BE2C (cell line): ENCODE results near the gene STK32A. TPM values are rescaled to one million over a fixed set of nuclear protein-coding genes. Genes with fewer than 3 reads are reported as not detected.

Experiments
- DNase-seq: peaks from one replicate; pipeline ENCODE4 v3.0.0-alpha.2; 2020
- H3K27me3 ChIP-seq: fragments of 250-450 bp; sonication (Bioruptor Pico); 2 replicates; pipeline ENCODE4 v1.5.1; 2020; ENCODE audit warnings: mild to moderate bottlenecking
- H3K36me3 ChIP-seq: fragments of 250-450 bp; sonication (Bioruptor Pico); 2 replicates; pipeline ENCODE4 v1.5.1; 2020; ENCODE audit warnings: mild to moderate bottlenecking
- H3K4me1 ChIP-seq: fragments of 250-450 bp; sonication (Bioruptor Pico); 2 replicates; pipeline ENCODE4 v1.5.1; 2020
- H3K4me3 ChIP-seq: 2 replicates; pipeline ENCODE4 v1.5.1; 2011; ENCODE audit warnings: low read depth, low read length
- H3K9me3 ChIP-seq: fragments of 250-450 bp; sonication (Bioruptor Pico); 2 replicates; pipeline ENCODE4 v1.5.1; 2020
- CTCF ChIP-seq: IDR thresholded peaks from 2 replicates; pipeline ENCODE4 v1.5.1; 2012; ENCODE audit warnings: mild to moderate bottlenecking, low read depth, low read length
- polyA plus RNA-seq: library from polyadenylated mRNA; unstranded; fragments of >200 nt; gene quantifications from one replicate; pipeline ENCODE4 v1.2.1, GENCODE V29; 2012; ENCODE audit warnings: low read depth, missing spikeins; ENCODE audit not compliant: insufficient read length, insufficient read depth

The STK32A gene
- polyA plus RNA-seq = 2.9 TPM

- Histone ChIP-seq H3K4me1 (no peaks in the 10 kb centered on the region), H3K27me3 (peaks cover 4% of the 10 kb centered on the region)
Observed at GRCh38 chr5:147234825-147235635, at the start of gene STK32A. Gene STK32A, plus strand, starts transcription at chr5:147235026. Its CDS starts 4,609 bp downstream, at chr5:147239635.

GRCh38 chr5:147187099-147187540 lies 47.7 kb upstream of the STK32A start:
- TF ChIP-seq CTCF = peak; percentile 36
- no peaks in the 10 kb centered on the region for H3K36me3 ChIP-seq
- H3K9me3 ChIP-seq = no peaks in the 10 kb centered on the region
- H3K4me3 ChIP-seq = no peak overlapping the region
- H3K27me3 ChIP-seq = no peaks in the 10 kb centered on the region
- peaks cover 13% of the 10 kb centered on the region for H3K4me1 ChIP-seq
- DNase-seq = peak; percentile 36

More at GRCh38 chr5:147234825-147235635, at the start of gene STK32A:
- no peaks in the 10 kb centered on the region for H3K9me3 ChIP-seq
- peak; percentile 76 for DNase-seq
- peak; percentile 21; the same call in 1 of the 2 replicates for TF ChIP-seq CTCF
- no peaks in the 10 kb centered on the region for H3K36me3 ChIP-seq
- peak within 1 kb of the TSS; percentile 69 for H3K4me3 ChIP-seq

- Histone ChIP-seq H3K27me3 (no peaks in the 10 kb centered on the region), H3K9me3 (no peaks in the 10 kb centered on the region), H3K4me1 (peaks cover 13% of the 10 kb centered on the region), H3K4me3 (peak overlapping the region; percentile 17; the same call in 1 of the 2 replicates), H3K36me3 (no peaks in the 10 kb centered on the region)
- TF ChIP-seq CTCF = peak; percentile 84
- DNase-seq = peak; percentile 67
Observed at GRCh38 chr5:147188200-147189108, 46.4 kb upstream of the STK32A start.

DNA sequence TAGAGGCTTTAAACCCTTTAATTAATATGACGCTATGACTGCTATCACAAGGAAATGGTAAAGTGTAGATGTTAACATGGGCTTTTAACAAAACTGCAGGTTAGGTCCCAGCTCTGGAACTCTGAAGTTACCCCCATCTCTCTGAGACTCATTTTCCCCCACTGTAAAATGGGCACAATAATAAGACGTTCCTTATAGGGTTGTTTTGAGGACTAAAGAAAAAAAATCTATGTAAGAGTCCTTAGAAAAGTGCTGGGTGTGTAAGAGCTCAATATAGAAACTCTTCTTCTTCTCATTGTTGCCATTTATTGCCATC lies 45.8 kb upstream of the STK32A start:
- Histone ChIP-seq H3K36me3 (no peaks in the 10 kb centered on the region), H3K27me3 (no peaks in the 10 kb centered on the region), H3K4me1 (peaks cover 13% of the 10 kb centered on the region), H3K9me3 (no peaks in the 10 kb centered on the region), H3K4me3 (no peak overlapping the region)
- no peak for DNase-seq
- TF ChIP-seq CTCF = no peak

GRCh38 chr5:147190331-147190730 lies 44.5 kb upstream of the STK32A start:
- no peaks in the 10 kb centered on the region for H3K27me3 ChIP-seq
- DNase-seq = no peak

More at GRCh38 chr5:147190331-147190730, 44.5 kb upstream of the STK32A start:
- Histone ChIP-seq H3K4me3 (no peak overlapping the region), H3K9me3 (no peaks in the 10 kb centered on the region), H3K36me3 (no peaks in the 10 kb centered on the region), H3K4me1 (peaks cover 13% of the 10 kb centered on the region)
- TF ChIP-seq CTCF = no peak
